HG03196 (cell line): ENCODE measurements around the gene SULT4A1.

Source experiments
- ATAC-seq: cut with Tn5 transposase; IDR thresholded peaks from one replicate; pipeline ENCODE4 v1.9.1; 2021; ENCODE audit not compliant: unreplicated experiment

Gene SULT4A1

DNA sequence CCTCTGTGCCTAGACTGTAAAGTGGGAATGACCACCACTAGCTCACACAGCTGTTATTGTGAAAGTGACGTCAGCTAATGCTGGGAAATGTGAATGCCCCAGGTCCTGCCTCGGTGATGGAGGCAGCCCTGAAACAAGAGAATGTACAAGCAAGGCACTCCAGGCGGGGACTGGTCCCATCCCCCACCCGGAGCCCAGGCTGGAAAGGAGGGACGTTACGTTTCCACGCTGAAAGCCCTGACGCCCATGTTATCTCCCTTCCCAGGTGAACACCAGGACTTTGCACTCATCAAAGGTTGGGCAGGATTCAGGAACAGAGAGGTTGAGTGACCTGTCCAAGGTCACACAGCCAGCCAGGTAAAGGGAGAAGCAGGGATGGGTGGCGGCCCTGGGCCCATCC, 784 bp downstream of the SULT4A1 start:
- ATAC-seq = no peak

DNA sequence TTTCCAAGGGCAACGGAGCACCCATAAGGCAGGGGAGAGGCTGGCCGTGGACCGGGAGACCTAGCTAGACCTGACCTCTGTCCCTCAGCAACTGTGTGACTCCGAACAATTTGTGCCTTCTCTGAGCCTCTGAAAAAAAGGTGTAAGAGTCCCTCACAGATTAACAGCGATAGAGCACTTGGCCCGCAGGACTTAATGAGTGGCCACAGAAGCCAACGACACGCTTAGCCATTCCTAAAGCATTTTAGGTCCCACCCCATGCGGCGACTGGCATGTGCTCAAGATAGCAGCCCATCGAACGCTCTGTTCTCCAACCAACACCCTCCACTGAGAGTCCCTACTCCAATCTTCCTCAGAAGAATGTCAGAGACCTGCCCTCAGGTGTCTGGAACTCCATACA, 1.5 kb downstream of the SULT4A1 start:
- no peak for ATAC-seq

DNA sequence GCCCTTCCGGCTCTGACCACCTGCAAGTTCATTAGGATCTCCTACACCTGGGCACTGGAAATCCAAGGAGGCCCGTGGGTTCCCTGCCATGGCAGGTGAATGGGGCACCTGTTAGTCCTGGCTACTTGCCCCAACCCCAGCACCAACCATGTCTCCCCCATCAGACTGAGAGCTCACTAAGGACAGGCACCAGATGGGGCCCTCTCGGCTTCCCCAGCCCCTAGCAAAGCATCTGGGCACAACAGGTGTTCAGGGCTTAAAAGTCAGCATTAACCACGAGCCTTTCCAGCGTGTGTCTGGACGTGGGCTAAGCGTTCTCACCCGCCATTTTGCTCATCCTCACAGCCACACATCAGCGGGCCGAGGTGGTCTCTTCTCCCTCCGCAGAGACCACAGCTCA, 2.2 kb downstream of the SULT4A1 start:
- ATAC-seq = no peak

- ATAC-seq = no peak
Measured at GRCh38 chr22:43859621-43860020, 2.7 kb downstream of the SULT4A1 start.

DNA sequence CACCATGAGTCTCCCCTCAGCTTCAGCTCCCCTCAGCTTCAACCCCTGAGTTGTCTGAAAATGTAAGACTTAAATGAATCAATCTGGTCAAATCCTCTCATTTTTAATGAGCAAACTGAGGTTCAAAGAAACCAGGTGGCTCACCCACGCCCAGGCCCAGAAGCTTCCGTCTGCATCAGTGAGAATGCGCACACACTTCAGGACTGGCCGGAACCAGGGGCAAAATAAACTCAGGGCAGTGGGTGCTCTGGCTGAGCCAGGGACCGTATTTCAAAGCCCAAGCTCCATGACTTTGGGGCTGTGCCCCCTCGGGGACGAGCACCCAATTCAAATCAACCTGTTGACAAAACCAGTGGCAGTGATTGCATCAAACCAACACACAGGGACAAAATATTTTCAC, 3.1 kb downstream of the SULT4A1 start:
- no peak for ATAC-seq

DNA sequence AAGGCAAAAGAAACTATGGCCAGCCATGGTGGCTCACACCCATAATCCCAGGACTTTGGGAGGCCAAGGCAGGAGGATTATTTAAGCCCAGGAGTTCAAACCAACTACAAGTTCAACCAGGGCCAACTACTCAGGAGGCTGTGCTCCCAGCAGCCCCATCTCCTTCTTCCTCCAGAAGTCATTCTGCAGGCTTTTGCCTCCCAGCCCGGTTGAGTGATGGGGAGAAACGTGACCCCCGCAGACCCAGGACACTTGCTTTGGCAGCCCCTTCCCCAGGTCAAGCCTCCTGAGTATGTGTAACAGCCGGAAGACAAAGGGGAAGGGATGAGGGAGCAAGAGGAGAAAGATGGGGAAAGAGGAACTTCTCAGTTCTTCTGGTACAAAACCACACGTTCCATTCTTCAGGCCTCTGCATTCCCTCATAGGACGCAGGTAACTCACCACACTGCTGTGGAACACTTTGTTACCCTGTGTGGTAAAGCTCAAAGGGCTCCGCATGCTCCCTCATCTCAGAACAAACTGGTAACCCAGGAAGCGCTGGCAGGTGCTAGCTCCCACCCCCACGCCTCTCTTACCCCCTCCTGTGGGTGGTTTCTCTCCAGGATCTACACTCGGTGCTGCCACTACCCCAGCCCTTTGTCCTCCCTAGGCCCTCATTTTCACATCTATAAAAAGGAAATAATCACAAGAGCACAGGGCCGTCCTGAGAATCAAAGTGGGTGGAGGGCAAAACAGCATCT, 4.0 kb downstream of the SULT4A1 start:
- ATAC-seq = no peak

- no peak for ATAC-seq
Measured at GRCh38 chr22:43857367-43857766, 4.9 kb downstream of the SULT4A1 start.

- ATAC-seq = no peak
Measured at GRCh38 chr22:43855431-43855830, 6.9 kb downstream of the SULT4A1 start.

DNA sequence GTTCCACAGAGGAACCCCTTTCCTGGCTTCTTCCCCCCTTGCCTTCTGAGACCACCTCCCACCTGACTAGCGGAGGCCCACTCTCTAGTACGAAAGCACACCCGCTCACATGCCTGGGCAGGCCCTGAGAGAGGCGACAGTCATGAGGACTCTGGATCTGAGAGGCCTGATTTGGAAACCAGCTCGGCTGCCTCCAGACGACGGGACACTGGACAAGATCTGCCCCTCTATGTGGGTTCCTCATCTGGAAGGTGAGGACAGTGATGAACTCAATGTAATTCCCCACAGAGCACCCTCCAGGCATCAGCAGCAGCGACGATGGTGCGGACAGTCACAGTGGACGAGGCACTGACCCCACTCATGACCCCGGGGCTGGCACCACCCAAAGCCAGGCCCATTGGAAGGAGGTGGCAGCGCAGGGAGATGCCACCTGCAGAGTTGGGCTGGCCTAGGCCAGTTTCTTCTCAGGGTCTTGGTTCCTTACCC, 7.5 kb downstream of the SULT4A1 start:
- ATAC-seq = no peak

DNA sequence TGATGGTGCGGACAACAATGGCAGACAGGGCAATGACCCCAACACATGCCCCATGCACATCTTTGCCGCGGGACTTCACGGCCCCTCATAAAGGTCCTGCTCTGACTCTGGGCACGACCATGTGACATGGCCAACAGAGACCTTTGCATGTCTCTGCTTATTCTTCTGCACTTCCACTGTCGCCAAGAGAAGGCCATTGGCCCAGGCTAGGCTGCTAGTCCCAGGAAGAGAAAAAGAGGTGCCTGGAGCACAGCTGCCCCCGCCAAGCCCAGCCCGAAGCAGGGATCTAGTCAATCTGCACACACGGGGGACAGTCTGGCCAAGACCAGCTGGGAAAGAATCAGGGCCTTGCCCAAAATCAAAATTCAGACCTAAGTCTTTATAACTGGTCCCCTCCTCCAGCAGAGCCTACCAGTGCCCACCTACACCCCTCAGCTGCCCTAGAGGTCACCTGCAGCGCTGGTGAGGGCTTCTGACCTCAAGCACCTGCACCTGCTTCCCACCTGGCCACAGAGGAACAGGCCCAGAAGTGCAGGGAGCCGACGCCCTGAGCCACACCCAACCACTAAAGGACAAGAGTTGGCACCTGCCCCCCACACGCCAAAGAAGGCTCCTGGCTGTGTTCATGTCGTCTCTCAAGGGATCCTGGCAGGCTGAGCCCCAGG, 8.1 kb downstream of the SULT4A1 start:
- no peak for ATAC-seq

DNA sequence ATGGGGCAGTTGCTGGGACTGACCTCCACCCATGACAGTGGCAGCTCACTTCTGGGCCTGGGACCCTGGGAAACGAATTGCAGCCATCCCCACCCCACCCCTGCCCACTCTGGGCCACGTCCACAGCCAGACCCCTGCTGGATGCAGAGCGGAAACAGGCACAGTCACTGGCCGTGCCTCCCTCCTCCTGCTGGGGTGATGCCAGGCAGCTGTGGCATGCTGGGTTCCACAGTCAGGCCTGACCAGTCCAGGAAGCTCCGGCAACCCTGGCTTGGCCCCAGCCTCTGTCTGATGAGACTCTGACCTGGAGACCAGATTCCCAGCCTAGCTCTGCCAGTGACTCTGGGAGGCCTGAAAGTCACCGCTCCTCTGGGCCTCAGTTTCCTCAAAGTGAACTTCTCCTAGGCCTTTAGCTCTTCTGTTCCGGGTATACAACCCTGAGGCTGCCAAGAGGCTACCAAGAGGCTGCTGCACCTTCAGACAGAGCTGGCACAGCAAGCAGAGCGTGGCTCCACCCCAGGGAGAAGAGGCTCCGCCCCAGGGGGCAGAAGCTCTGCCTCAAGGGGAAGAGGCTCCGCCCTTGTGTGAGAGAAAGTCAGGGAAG, 8.9 kb downstream of the SULT4A1 start:
- ATAC-seq = no peak

GRCh38 chr22:43852573-43853327, 9.6 kb downstream of the SULT4A1 start:
- ATAC-seq = no peak

- no peak for ATAC-seq
Measured at GRCh38 chr22:43851979-43852307, 10.4 kb downstream of the SULT4A1 start.

DNA sequence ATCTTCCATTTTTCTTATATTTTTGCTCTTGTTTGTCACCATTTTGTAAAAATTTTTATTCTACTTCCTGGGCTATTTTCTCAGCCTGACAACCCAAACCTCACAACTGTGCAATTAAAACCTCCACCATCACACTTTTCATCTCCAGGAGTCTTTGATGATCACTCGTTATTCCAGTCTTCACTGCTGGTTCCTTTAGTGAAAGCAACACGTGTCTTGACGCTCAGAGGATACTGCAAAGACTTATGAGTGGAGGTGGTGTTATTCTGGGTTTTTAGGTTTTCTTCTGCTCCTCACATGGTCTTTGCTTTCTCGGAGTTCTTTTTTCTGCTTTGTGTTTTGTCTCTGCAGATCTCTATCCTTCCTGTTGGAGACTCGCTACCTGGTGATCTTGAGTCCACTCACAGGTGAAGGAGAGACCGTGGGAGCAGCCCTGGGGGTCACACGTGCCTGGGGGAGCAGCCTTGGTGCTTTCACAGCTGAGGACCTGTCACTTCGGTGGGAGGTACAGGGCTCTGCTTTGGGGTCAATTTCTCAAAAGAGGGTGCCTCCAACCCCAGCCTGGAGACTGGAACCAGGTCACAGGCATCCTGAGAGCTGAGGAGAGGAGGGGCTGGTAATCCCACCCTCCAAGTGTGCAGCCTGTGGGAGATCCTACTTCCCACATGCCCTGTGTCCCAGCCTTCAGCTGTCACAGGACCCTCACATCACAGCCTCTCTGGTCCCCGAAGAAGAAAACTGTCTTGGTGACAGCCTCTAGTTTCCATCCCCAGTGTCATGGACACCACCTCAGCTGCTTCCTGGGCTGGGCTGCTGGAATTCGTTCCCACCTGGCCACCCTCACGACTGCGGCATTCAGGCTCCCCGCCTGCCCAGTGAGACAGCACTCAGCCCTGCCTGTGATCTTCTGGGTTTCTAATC, 11.0 kb downstream of the SULT4A1 start:
- ATAC-seq = no peak

DNA sequence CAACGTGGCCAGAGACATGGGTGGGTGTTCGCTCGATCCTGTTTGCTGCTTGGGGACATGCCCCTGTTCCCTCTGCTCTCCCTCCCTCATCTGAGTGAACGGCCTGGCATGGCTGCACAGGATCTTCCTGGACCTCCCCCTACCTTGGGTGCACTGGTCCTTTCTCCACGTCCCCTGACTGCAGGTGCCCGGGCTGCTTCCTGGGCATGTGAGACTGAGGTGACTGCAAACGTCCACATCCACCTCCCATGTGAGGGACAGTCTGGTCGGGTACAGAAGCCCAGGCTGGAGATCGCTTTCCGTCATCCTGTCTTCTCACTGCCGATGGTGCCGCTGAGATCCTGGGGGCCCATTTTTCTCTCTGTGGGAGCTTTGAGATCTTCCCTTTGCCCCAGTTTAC, 11.8 kb downstream of the SULT4A1 start:
- ATAC-seq = no peak

DNA sequence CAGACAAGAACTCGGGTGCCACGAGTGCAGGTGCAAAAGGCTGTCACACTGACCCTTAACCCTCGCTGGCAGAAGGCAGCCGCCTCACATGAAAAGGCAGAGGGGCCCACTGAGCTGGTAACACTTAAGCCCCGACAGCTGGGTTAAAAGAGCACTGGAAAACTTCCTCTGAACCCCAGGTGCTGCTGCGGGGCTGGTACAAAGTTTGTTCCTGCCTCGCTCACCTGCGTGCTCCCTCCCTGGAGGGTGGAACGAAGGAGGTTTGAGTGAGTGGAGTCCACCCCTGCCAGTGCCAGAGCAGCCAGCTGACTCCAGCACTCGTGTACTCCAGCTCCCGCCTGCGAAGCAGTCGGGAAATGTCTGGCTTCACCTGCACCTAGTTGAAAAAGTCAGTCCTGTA, 12.6 kb downstream of the SULT4A1 start:
- no peak for ATAC-seq

GRCh38 chr22:43848366-43849171, 13.7 kb downstream of the SULT4A1 start:
- ATAC-seq = no peak

DNA sequence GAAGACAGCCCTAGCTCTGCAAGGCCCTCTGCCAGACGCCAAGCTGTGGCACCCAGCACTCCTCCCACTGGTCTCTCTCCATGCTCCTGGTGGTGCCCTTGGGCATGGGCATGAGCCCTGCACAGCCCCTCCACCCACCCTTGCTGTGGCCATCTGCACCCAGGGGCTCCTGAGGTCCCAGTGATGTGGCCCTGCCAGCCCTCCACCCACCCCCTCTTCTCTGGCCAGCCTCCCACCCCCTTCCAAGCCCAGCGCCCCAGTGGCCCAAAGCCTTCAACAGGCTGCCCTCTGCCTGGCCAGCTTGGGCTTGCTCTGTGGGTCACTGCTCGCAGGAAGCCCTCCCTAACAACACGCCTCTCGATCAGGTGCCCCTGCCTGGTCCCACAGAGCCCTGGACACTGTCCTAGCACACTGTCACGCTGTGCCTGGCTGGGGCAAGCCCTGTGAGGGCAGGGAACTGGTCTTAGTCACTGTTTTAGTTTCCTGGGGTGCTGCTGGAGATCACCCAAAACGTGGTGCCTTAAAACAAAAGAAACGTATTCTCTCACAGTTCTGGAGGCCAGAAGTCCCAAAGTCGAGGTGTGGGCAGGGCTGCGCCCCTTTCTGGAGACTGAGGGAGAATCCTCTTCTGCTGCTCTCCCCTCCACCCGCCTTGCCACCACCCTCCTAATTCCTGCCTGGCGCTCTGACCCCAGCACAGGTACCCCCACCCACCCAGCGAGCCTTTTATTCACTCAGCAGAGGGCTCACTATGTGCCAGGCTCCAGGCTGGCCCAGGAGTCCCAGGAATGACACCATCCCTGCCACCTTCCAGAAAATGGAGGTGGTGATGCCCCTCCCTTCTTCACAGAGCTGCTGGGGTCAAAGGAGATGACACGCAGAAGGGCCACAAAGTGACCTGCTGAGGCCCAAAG, 14.7 kb downstream of the SULT4A1 start:
- ATAC-seq = no peak

DNA sequence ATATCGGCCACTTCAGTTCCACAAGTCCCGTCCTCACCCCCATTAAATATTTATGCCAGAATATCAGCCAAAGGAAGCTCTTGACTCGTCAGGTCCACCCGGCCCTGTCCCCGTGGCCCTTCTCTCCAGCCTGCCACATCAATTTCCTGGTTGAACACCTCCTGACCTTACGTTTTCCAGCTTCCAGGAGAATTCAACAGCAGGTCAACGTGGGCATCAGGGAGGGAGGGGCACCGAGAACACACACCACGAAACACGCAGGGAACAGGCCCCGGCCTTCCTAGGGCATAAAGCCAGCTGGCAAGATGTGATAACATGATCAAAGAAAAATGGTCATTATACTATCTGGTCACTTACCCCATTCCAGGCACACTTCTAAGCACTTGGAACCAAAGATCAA, 15.3 kb downstream of the SULT4A1 start:
- no peak for ATAC-seq
